ENCODE results near the gene NPY2R. TPM values are rescaled to one million over a fixed set of nuclear protein-coding genes. Genes with fewer than 3 reads are reported as not detected.

NPY2R gene, protein sequence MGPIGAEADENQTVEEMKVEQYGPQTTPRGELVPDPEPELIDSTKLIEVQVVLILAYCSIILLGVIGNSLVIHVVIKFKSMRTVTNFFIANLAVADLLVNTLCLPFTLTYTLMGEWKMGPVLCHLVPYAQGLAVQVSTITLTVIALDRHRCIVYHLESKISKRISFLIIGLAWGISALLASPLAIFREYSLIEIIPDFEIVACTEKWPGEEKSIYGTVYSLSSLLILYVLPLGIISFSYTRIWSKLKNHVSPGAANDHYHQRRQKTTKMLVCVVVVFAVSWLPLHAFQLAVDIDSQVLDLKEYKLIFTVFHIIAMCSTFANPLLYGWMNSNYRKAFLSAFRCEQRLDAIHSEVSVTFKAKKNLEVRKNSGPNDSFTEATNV
- total RNA-seq, result not detected

DNA sequence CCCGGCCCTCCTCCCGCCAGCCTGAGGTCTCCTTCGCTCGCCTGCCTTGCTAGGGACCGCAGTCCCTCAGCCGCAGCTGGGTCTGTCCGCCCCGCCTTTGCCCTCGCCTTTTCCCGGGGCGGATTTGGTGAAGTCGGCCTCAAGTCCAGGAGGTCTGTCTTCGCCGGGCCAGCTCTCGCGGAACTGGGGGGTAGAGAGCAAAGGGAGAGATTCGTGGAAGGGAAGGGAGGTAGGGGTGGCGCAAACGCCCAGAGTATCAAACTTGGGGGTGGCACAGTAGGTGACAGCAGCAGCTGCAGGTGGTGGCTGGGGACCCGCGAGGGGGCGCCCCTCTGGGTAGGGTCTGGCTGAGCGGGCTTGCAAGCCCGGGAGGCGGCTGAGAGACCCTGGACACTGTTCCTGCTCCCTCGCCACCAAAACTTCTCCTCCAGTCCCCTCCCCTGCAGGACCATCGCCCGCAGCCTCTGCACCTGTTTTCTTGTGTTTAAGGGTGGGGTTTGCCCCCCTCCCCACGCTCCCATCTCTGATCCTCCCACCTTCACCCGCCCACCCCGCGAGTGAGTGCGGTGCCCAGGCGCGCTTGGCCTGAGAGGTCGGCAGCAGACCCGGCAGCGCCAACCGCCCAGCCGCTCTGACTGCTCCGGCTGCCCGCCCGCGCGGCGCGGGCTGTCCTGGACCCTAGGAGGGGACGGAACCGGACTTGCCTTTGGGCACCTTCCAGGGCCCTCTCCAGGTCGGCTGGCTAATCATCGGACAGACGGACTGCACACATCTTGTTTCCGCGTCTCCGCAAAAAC is at the start of gene NPY2R:
Gene NPY2R, plus strand, starts transcription at position 379 of the 797 bp plus-strand sequence. CDS start 5,304 bp downstream, outside the sequence.
- 3 to 10% methylated on average over 36 to 39 of the region's 55 CpGs for WGBS, 2 donors
- Histone ChIP-seq H3K27me3 (peaks cover 6% of the 10 kb centered on the region), H3K9me3 (no peaks in the 10 kb centered on the region), H3K4me3 (replicated peaks in 1 of 3) (no peak within 1 kb of the TSS), H3K36me3 (no peaks in the 10 kb centered on the region), H3K27ac (no peak within 1 kb of the TSS), H3K4me1 (peaks cover 5 to 12% of the 10 kb centered on the region in 2 donors)
- intact Hi-C loops (cut with DNase I), result no loop called here
- peak; percentile 6 to 8 for DNase-seq
- no peak for TF ChIP-seq CTCF (IDR thresholded peaks at IDR 0.05)

- no peak for TF ChIP-seq CTCF (IDR thresholded peaks at IDR 0.05)
- no peak for TF ChIP-seq POLR2A (IDR thresholded peaks at IDR 0.05)
- no peak overlapping the region for H3K27ac ChIP-seq
- no peaks in the 10 kb centered on the region for H3K36me3 ChIP-seq
- DNase-seq, result no peak
- H3K4me1 ChIP-seq, result no peaks in the 10 kb centered on the region
- intact Hi-C loops (cut with DNase I), result no loop called here
- H3K9me3 ChIP-seq, result no peaks in the 10 kb centered on the region
- no peak overlapping the region for H3K4me3 ChIP-seq (replicated peaks in 1 of 3)
- 94% methylated on average over 3 of the region's 3 CpGs for WGBS, 2 donors
- H3K27me3 ChIP-seq, result no peaks in the 10 kb centered on the region
Observed at GRCh38 chr4:155161357-155161756, 47.1 kb upstream of the NPY2R start.

- Histone ChIP-seq H3K9me3 (no peaks in the 10 kb centered on the region), H3K4me1 (no peaks in the 10 kb centered on the region), H3K36me3 (no peaks in the 10 kb centered on the region), H3K27ac (no peak overlapping the region), H3K27me3 (no peaks in the 10 kb centered on the region), H3K4me3 (replicated peaks in 1 of 3) (no peak overlapping the region)
- 81 to 86% methylated on average over 2 of the region's 2 CpGs for WGBS, 2 donors
- no peak for DNase-seq
- TF ChIP-seq CTCF (IDR thresholded peaks at IDR 0.05) (no peak), POLR2A (IDR thresholded peaks at IDR 0.05) (no peak)
- intact Hi-C loops (cut with DNase I), result no loop called here
Observed at GRCh38 chr4:155164718-155165117, 43.7 kb upstream of the NPY2R start.

GRCh38 chr4:155170569-155170968 is 37.9 kb upstream of the NPY2R start:
- H3K27me3 ChIP-seq, result no peaks in the 10 kb centered on the region
- 70 to 73% methylated on average over 4 of the region's 4 CpGs for WGBS, 2 donors
- no peak overlapping the region for H3K4me3 ChIP-seq (replicated peaks in 1 of 3)
- DNase-seq, result no peak
- H3K36me3 ChIP-seq, result no peaks in the 10 kb centered on the region
- H3K27ac ChIP-seq, result no peak overlapping the region
- no peaks in the 10 kb centered on the region for H3K9me3 ChIP-seq
- intact Hi-C loops (cut with DNase I), result no loop called here
- no peak for TF ChIP-seq POLR2A (IDR thresholded peaks at IDR 0.05)
- no peak for TF ChIP-seq CTCF (IDR thresholded peaks at IDR 0.05)
- H3K4me1 ChIP-seq, result no peaks in the 10 kb centered on the region

DNA sequence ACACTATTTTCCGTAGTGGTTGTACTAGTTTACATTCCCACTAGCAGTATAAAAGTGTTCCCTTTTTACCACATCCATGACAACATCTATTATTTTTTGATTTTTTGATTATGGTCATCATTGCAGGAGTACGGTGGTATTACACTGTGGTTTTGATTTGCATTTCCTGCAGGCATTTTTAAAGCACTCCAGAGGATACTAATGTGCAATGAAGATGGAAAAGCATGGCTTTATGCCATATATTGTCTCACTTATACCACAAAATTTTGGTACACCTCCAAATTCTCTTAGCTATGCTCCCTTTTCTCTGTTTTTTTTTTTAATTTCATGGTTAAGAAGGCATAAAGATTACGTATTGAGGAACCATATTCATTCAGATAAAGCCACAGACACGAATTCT is 35.1 kb upstream of the NPY2R start:
- Histone ChIP-seq H3K27ac (no peak overlapping the region), H3K4me1 (no peaks in the 10 kb centered on the region), H3K27me3 (no peaks in the 10 kb centered on the region), H3K36me3 (no peaks in the 10 kb centered on the region), H3K9me3 (no peaks in the 10 kb centered on the region), H3K4me3 (replicated peaks in 1 of 3) (no peak overlapping the region)
- intact Hi-C loops (cut with DNase I), result no loop called here
- WGBS, 2 donors, result 74 to 85% methylated on average over 4 of the region's 4 CpGs
- TF ChIP-seq CTCF (IDR thresholded peaks at IDR 0.05), result no peak
- no peak for TF ChIP-seq POLR2A (IDR thresholded peaks at IDR 0.05)
- DNase-seq, result no peak
